ENCODE data around the gene DOLPP1. TPM values are rescaled to one million over a fixed set of nuclear protein-coding genes. Genes with fewer than 3 reads are reported as not detected.

Gene DOLPP1
- polyA plus RNA-seq, 1 donor, result 25.3 TPM

- WGBS (ENCODE audit: insufficient coverage, low lambda C conversion rate), result no CpG with 5 or more reads among the region's 20 CpGs
Measured at GRCh38 chr9:129093602-129094386, 12.9 kb downstream of the DOLPP1 start.

GRCh38 chr9:129094387-129095169 is 13.7 kb downstream of the DOLPP1 start:
- H3K36me3 ChIP-seq (ENCODE audit: control insufficient read depth, insufficient read depth, low read length), result peaks cover 46% of the 10 kb centered on the region
- H3K4me1 ChIP-seq (ENCODE audit: control insufficient read depth, insufficient read depth, low read length), result no peaks in the 10 kb centered on the region
- no peaks in the 10 kb centered on the region for H3K9me3 ChIP-seq (ENCODE audit: control insufficient read depth, low read depth, low read length)
- no peak overlapping the region for H3K4me3 ChIP-seq (ENCODE audit: low read length)
- no peak overlapping the region for H3K27ac ChIP-seq (ENCODE audit: low read length)
- DNase-seq, result no peak
- H3K27me3 ChIP-seq (ENCODE audit: control insufficient read depth, insufficient read depth, low read length), result no peaks in the 10 kb centered on the region
- no CpG with 5 or more reads among the region's 13 CpGs for WGBS (ENCODE audit: insufficient coverage, low lambda C conversion rate)

More at GRCh38 chr9:129093602-129094386, 12.9 kb downstream of the DOLPP1 start:
- Histone ChIP-seq H3K4me1 (ENCODE audit: control insufficient read depth, insufficient read depth, low read length) (no peaks in the 10 kb centered on the region), H3K27me3 (ENCODE audit: control insufficient read depth, insufficient read depth, low read length) (no peaks in the 10 kb centered on the region), H3K9me3 (ENCODE audit: control insufficient read depth, low read depth, low read length) (no peaks in the 10 kb centered on the region), H3K4me3 (ENCODE audit: low read length) (no peak overlapping the region), H3K27ac (ENCODE audit: low read length) (no peak overlapping the region), H3K36me3 (ENCODE audit: control insufficient read depth, insufficient read depth, low read length) (peaks cover 53% of the 10 kb centered on the region)
- DNase-seq, result no peak

- no peak for DNase-seq
- Histone ChIP-seq H3K27me3 (ENCODE audit: control insufficient read depth, insufficient read depth, low read length) (no peaks in the 10 kb centered on the region), H3K36me3 (ENCODE audit: control insufficient read depth, insufficient read depth, low read length) (peaks cover 45% of the 10 kb centered on the region), H3K4me3 (ENCODE audit: low read length) (no peak overlapping the region), H3K4me1 (ENCODE audit: control insufficient read depth, insufficient read depth, low read length) (no peaks in the 10 kb centered on the region), H3K27ac (ENCODE audit: low read length) (no peak overlapping the region), H3K9me3 (ENCODE audit: control insufficient read depth, low read depth, low read length) (no peaks in the 10 kb centered on the region)
- no CpG with 5 or more reads among the region's 21 CpGs for WGBS (ENCODE audit: insufficient coverage, low lambda C conversion rate)
Measured at GRCh38 chr9:129095170-129095667, 14.3 kb downstream of the DOLPP1 start.

DNA sequence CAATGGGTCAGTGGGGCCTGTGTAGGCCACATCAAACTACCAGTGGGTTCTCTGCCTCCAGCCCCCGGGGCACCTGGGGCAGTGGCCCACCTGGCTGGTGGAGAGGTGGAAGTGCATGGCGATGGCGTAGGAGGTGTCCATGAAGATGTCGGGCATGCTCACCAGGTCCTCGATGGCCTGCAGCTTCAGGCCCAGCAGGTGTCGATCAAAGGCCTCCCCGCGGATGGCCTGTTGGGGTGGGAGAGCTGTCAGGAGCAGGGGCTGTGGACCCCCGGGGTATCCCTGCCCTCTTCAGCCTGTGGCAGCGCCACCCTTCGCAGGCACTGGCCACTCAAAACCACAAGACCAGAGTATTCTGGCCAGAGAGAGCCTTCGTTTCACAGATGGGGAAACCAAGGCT is 15.0 kb downstream of the DOLPP1 start:
- Histone ChIP-seq H3K27me3 (ENCODE audit: control insufficient read depth, insufficient read depth, low read length) (no peaks in the 10 kb centered on the region), H3K36me3 (ENCODE audit: control insufficient read depth, insufficient read depth, low read length) (peaks cover 43% of the 10 kb centered on the region), H3K9me3 (ENCODE audit: control insufficient read depth, low read depth, low read length) (no peaks in the 10 kb centered on the region), H3K27ac (ENCODE audit: low read length) (no peak overlapping the region), H3K4me1 (ENCODE audit: control insufficient read depth, insufficient read depth, low read length) (no peaks in the 10 kb centered on the region), H3K4me3 (ENCODE audit: low read length) (no peak overlapping the region)
- no CpG with 5 or more reads among the region's 12 CpGs for WGBS (ENCODE audit: insufficient coverage, low lambda C conversion rate)
- no peak for DNase-seq

- Histone ChIP-seq H3K9me3 (ENCODE audit: control insufficient read depth, low read depth, low read length) (no peaks in the 10 kb centered on the region), H3K4me3 (ENCODE audit: low read length) (no peak overlapping the region), H3K36me3 (ENCODE audit: control insufficient read depth, insufficient read depth, low read length) (peaks cover 47% of the 10 kb centered on the region), H3K27me3 (ENCODE audit: control insufficient read depth, insufficient read depth, low read length) (no peaks in the 10 kb centered on the region), H3K27ac (ENCODE audit: low read length) (no peak overlapping the region), H3K4me1 (ENCODE audit: control insufficient read depth, insufficient read depth, low read length) (no peaks in the 10 kb centered on the region)
- WGBS (ENCODE audit: insufficient coverage, low lambda C conversion rate), result no CpG with 5 or more reads among the region's 16 CpGs
- no peak for DNase-seq
Measured at GRCh38 chr9:129097671-129098306, 16.9 kb downstream of the DOLPP1 start.

- WGBS (ENCODE audit: insufficient coverage, low lambda C conversion rate), result no CpG with 5 or more reads among the region's 11 CpGs
- Histone ChIP-seq H3K27ac (ENCODE audit: low read length) (no peak overlapping the region), H3K4me1 (ENCODE audit: control insufficient read depth, insufficient read depth, low read length) (no peaks in the 10 kb centered on the region), H3K4me3 (ENCODE audit: low read length) (no peak overlapping the region), H3K36me3 (ENCODE audit: control insufficient read depth, insufficient read depth, low read length) (peaks cover 49% of the 10 kb centered on the region), H3K9me3 (ENCODE audit: control insufficient read depth, low read depth, low read length) (no peaks in the 10 kb centered on the region), H3K27me3 (ENCODE audit: control insufficient read depth, insufficient read depth, low read length) (no peaks in the 10 kb centered on the region)
- no peak for DNase-seq
Measured at GRCh38 chr9:129098328-129098727, 17.4 kb downstream of the DOLPP1 start.

- WGBS (ENCODE audit: insufficient coverage, low lambda C conversion rate), result no CpG with 5 or more reads among the region's 28 CpGs
- no peak for DNase-seq
- no peaks in the 10 kb centered on the region for H3K27me3 ChIP-seq (ENCODE audit: control insufficient read depth, insufficient read depth, low read length)
- no peak overlapping the region for H3K4me3 ChIP-seq (ENCODE audit: low read length)
- no peaks in the 10 kb centered on the region for H3K4me1 ChIP-seq (ENCODE audit: control insufficient read depth, insufficient read depth, low read length)
- H3K27ac ChIP-seq (ENCODE audit: low read length), result no peak overlapping the region
- no peaks in the 10 kb centered on the region for H3K9me3 ChIP-seq (ENCODE audit: control insufficient read depth, low read depth, low read length)
- peaks cover 41% of the 10 kb centered on the region for H3K36me3 ChIP-seq (ENCODE audit: control insufficient read depth, insufficient read depth, low read length)
Measured at GRCh38 chr9:129100383-129101169, 19.7 kb downstream of the DOLPP1 start.

DNA sequence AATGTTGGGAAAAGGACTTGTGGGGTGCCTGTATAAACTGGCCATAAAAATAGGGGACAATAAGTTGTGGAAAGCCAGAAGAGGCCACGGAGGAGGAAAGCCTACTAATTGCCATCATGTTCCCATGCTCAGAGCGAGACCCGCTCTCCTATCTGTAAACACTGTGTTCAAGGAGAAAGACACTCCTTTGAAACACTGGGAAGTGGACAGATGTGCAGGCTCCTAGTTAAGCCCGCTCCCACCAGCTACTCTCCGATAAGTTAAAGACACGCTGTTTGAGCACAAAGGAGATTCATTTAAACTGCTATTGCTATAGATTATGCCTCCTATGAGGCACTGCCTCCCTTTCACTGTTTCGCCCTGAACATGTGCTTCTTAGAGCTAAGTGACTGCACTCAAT is 20.4 kb downstream of the DOLPP1 start:
- peaks cover 38% of the 10 kb centered on the region for H3K36me3 ChIP-seq (ENCODE audit: control insufficient read depth, insufficient read depth, low read length)

GRCh38 chr9:129102095-129102525 is 21.2 kb downstream of the DOLPP1 start:
- DNase-seq, result no peak
- Histone ChIP-seq H3K4me1 (ENCODE audit: control insufficient read depth, insufficient read depth, low read length) (peaks cover 6% of the 10 kb centered on the region), H3K27me3 (ENCODE audit: control insufficient read depth, insufficient read depth, low read length) (no peaks in the 10 kb centered on the region), H3K9me3 (ENCODE audit: control insufficient read depth, low read depth, low read length) (no peaks in the 10 kb centered on the region), H3K36me3 (ENCODE audit: control insufficient read depth, insufficient read depth, low read length) (peaks cover 37% of the 10 kb centered on the region), H3K27ac (ENCODE audit: low read length) (no peak overlapping the region), H3K4me3 (ENCODE audit: low read length) (no peak overlapping the region)
- WGBS (ENCODE audit: insufficient coverage, low lambda C conversion rate), result no CpG with 5 or more reads among the region's 13 CpGs

More for the DNA sequence above, 20.4 kb downstream of the DOLPP1 start:
- H3K27me3 ChIP-seq (ENCODE audit: control insufficient read depth, insufficient read depth, low read length), result no peaks in the 10 kb centered on the region
- H3K4me1 ChIP-seq (ENCODE audit: control insufficient read depth, insufficient read depth, low read length), result no peaks in the 10 kb centered on the region
- H3K27ac ChIP-seq (ENCODE audit: low read length), result no peak overlapping the region
- H3K4me3 ChIP-seq (ENCODE audit: low read length), result no peak overlapping the region
- no peak for DNase-seq
- no CpG with 5 or more reads among the region's 7 CpGs for WGBS (ENCODE audit: insufficient coverage, low lambda C conversion rate)
- no peaks in the 10 kb centered on the region for H3K9me3 ChIP-seq (ENCODE audit: control insufficient read depth, low read depth, low read length)

All from large intestine (tissue), 3 donors.